ENCODE data around the gene CDKN2C.

Gene CDKN2C

DNA sequence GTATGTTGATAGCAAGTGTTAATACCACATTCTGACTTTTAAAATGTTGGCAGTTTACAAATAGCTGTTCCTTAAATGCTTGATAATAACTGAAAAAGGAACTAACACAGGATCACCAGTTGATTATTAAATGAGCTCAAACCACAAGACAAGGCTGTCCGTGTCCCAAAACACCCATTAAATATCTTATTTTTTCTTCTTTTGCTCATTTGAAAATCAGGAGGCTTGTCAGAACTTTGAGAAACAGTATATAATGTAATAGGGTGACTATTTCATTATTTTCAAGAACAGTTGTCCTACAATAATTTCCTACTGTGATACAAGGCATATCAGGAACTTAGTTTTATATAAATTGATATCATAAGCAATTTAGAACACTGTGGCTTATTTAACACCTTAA is 2.7 kb downstream of the CDKN2C start:
- peak overlapping the region; percentile 81 for H3K4me3 ChIP-seq (ENCODE audit: low read depth, low read length)
- no peak for TF ChIP-seq CTCF (IDR thresholded peaks at IDR 0.05; ENCODE audit: low read depth, low read length)
- TF ChIP-seq MYC (IDR thresholded peaks at IDR 0.05; ENCODE audit: low read depth, low read length) = no peak
- TF ChIP-seq, protein P1, sequence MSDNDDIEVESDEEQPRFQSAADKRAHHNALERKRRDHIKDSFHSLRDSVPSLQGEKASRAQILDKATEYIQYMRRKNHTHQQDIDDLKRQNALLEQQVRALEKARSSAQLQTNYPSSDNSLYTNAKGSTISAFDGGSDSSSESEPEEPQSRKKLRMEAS (IDR thresholded peaks at IDR 0.05; ENCODE audit: low read depth, low read length) = no peak
- TF ChIP-seq POLR2A (IDR thresholded peaks at IDR 0.05; ENCODE audit: extremely low read depth, insufficient read length) = no peak
- DNase-seq (ENCODE audit: low read depth) = peak; percentile 40

DNA sequence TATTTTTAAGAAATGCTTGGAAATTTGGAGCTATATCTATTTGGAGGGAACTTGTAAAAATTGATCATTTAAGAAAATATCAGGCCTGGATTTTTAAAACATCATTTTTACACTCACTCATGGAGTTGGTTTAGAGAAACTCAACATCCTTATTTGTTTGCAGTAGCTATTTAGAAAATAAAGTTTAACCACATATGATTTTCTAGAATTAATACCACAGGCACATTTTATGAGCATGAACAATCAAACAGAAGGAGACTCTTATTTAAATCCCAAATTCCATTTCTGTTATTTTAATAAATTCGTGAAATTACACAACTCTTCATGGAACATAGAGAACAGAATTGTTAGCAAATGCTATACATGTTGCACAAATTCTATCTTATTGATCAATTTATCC is 3.2 kb downstream of the CDKN2C start:
- no peak overlapping the region for H3K4me3 ChIP-seq (ENCODE audit: low read depth, low read length)
- DNase-seq (ENCODE audit: low read depth) = no peak
- TF ChIP-seq, protein P1 (IDR thresholded peaks at IDR 0.05; ENCODE audit: low read depth, low read length) = no peak
- TF ChIP-seq CTCF (IDR thresholded peaks at IDR 0.05; ENCODE audit: low read depth, low read length) (no peak), MYC (IDR thresholded peaks at IDR 0.05; ENCODE audit: low read depth, low read length) (no peak), POLR2A (IDR thresholded peaks at IDR 0.05; ENCODE audit: extremely low read depth, insufficient read length) (no peak)

DNA sequence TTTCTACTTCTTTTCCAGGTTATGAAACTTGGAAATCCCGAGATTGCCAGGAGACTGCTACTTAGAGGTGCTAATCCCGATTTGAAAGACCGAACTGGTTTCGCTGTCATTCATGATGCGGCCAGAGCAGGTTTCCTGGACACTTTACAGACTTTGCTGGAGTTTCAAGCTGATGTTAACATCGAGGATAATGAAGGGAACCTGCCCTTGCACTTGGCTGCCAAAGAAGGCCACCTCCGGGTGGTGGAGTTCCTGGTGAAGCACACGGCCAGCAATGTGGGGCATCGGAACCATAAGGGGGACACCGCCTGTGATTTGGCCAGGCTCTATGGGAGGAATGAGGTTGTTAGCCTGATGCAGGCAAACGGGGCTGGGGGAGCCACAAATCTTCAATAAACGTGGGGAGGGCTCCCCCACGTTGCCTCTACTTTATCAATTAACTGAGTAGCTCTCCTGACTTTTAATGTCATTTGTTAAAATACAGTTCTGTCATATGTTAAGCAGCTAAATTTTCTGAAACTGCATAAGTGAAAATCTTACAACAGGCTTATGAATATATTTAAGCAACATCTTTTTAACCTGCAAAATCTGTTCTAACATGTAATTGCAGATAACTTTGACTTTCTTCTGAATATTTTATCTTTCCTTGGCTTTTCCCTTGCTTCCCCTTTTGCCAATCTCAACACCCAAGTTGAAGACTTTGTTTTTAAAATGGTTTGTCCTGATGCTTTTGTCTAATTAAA is 4.0 kb downstream of the CDKN2C start:
- TF ChIP-seq MYC (IDR thresholded peaks at IDR 0.05; ENCODE audit: low read depth, low read length) (no peak), CTCF (IDR thresholded peaks at IDR 0.05; ENCODE audit: low read depth, low read length) (no peak), POLR2A (IDR thresholded peaks at IDR 0.05; ENCODE audit: extremely low read depth, insufficient read length) (no peak)
- TF ChIP-seq, protein P1 (IDR thresholded peaks at IDR 0.05; ENCODE audit: low read depth, low read length) = no peak
- DNase-seq (ENCODE audit: low read depth) = no peak
- no peak overlapping the region for H3K4me3 ChIP-seq (ENCODE audit: low read depth, low read length)

DNA sequence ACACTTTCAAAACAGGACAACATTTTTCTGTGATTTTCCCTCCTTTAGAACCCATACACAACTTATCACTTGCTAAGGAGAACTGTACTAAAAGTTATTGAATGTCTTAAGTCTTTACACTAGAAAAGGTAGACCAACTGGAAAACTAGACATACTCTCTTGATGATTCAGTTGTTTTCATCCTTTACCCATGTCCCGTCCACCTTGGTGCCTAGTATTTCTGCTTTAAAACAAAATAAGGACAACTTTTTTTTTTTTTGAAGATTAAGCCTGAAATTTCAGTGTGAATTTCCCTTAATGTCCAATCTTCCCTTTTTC is 4.5 kb downstream of the CDKN2C start:
- TF ChIP-seq POLR2A (IDR thresholded peaks at IDR 0.05; ENCODE audit: extremely low read depth, insufficient read length) (no peak), CTCF (IDR thresholded peaks at IDR 0.05; ENCODE audit: low read depth, low read length) (no peak), MYC (IDR thresholded peaks at IDR 0.05; ENCODE audit: low read depth, low read length) (no peak)
- TF ChIP-seq, protein P1 (IDR thresholded peaks at IDR 0.05; ENCODE audit: low read depth, low read length) = no peak
- H3K4me3 ChIP-seq (ENCODE audit: low read depth, low read length) = no peak overlapping the region
- no peak for DNase-seq (ENCODE audit: low read depth)

- TF ChIP-seq, protein P1 (IDR thresholded peaks at IDR 0.05; ENCODE audit: low read depth, low read length) = no peak
- TF ChIP-seq MYC (IDR thresholded peaks at IDR 0.05; ENCODE audit: low read depth, low read length) = no peak
- no peak for TF ChIP-seq POLR2A (IDR thresholded peaks at IDR 0.05; ENCODE audit: extremely low read depth, insufficient read length)
- TF ChIP-seq CTCF (IDR thresholded peaks at IDR 0.05; ENCODE audit: low read depth, low read length) = no peak
- H3K4me3 ChIP-seq (ENCODE audit: low read depth, low read length) = no peak overlapping the region
- no peak for DNase-seq (ENCODE audit: low read depth)
Observed at GRCh38 chr1:50975436-50975835, 5.4 kb downstream of the CDKN2C start.
